OCI-LY3 (cell line): ENCODE measurements around the gene ACOT6.

Source experiments
- H2AFZ ChIP-seq: fragments of 200-600, 300-600 bp; shearing (Covaris generic); 2 replicates; pipeline ENCODE4 v1.6.0; 2014; ENCODE audit warnings: antibody characterized with exemption, low read depth, low read length
- H3K27ac ChIP-seq: fragments of 200-600, 300-600 bp; sonication (generic); 2 replicates; pipeline ENCODE4 v1.5.1; 2014; ENCODE audit warnings: mild to moderate bottlenecking, low read length, moderate library complexity, mixed read lengths
- H3K27me3 ChIP-seq: fragments of 200-600, 300-600 bp; sonication (generic); 2 replicates; pipeline ENCODE4 v1.6.1; 2014; ENCODE audit warnings: low read depth, low read length, mixed read lengths
- H3K36me3 ChIP-seq: fragments of 200-600, 300-600 bp; sonication (generic); replicated peaks from 2 replicates; pipeline ENCODE3; 2014; ENCODE audit warnings: low read depth, low read length, mixed read lengths
- H3K4me1 ChIP-seq: fragments of 300-600, 200-600 bp; sonication (generic); 2 replicates; pipeline ENCODE4 v1.6.1; 2014; ENCODE audit warnings: low read length, mixed read lengths
- H3K4me2 ChIP-seq: fragments of 200-600, 300-600 bp; sonication (generic); 2 replicates; pipeline ENCODE4 v1.6.1; 2014; ENCODE audit warnings: low read length, mixed read lengths
- H3K4me3 ChIP-seq: fragments of 300-600, 200-600 bp; sonication (generic); 2 replicates; pipeline ENCODE4 v1.5.1; 2014; ENCODE audit warnings: antibody characterized with exemption, mild to moderate bottlenecking, low read length, moderate library complexity
- H3K79me2 ChIP-seq: fragments of 300-600, 200-600 bp; shearing (Covaris generic); 2 replicates; pipeline ENCODE4 v1.6.1; 2014; ENCODE audit warnings: mild to moderate bottlenecking, low read length, mixed read lengths
- H3K9ac ChIP-seq: fragments of 300-600, 200-600 bp; shearing (Covaris generic); 2 replicates; pipeline ENCODE4 v1.6.0; 2014; ENCODE audit warnings: mild to moderate bottlenecking, low read length, moderate library complexity
- H3K9me3 ChIP-seq: fragments of 200-600, 300-600 bp; shearing (Covaris generic); 2 replicates; pipeline ENCODE4 v1.6.1; 2014; ENCODE audit warnings: low read length, mixed read lengths; ENCODE audit not compliant: insufficient read depth
- H4K20me1 ChIP-seq: fragments of 200-600, 300-600 bp; sonication (generic); 2 replicates; pipeline ENCODE4 v1.6.1; 2016; ENCODE audit warnings: low read length, mixed read lengths; ENCODE audit not compliant: insufficient read depth
- CTCF ChIP-seq: fragments of 200-600, 300-600 bp; sonication (generic); IDR thresholded peaks from 2 replicates; pipeline ENCODE4 v1.5.1; 2014; ENCODE audit warnings: antibody characterized with exemption, low read length, low read depth
- EZH2phosphoT487 ChIP-seq: fragments of 200-600 bp; shearing (Covaris generic); IDR thresholded peaks from 2 replicates; pipeline ENCODE4 v1.6.1; 2018; ENCODE audit warnings: antibody characterized with exemption, mixed run types, low read depth

ACOT6 gene

GRCh38 chr14:73623504-73624054 lies 11.3 kb downstream of the ACOT6 start:
- H4K20me1 ChIP-seq, result no peaks in the 10 kb centered on the region
- no peaks in the 10 kb centered on the region for H3K9me3 ChIP-seq
- no peak overlapping the region for H3K4me2 ChIP-seq
- H3K36me3 ChIP-seq, result no peaks in the 10 kb centered on the region
- no peaks in the 10 kb centered on the region for H3K4me1 ChIP-seq
- no peak overlapping the region for H3K27ac ChIP-seq
- H2AFZ ChIP-seq, result no peak overlapping the region
- H3K4me3 ChIP-seq, result no peak overlapping the region
- H3K9ac ChIP-seq, result no peak overlapping the region
- no peaks in the 10 kb centered on the region for H3K79me2 ChIP-seq
- no peak for TF ChIP-seq EZH2phosphoT487
- no peak for TF ChIP-seq CTCF
- H3K27me3 ChIP-seq, result no peaks in the 10 kb centered on the region

- Histone ChIP-seq H3K9ac (no peak overlapping the region), H3K9me3 (no peaks in the 10 kb centered on the region), H2AFZ (no peak overlapping the region), H3K36me3 (no peaks in the 10 kb centered on the region), H3K4me3 (no peak overlapping the region), H3K27ac (no peak overlapping the region), H3K4me1 (no peaks in the 10 kb centered on the region), H3K27me3 (no peaks in the 10 kb centered on the region), H3K4me2 (no peak overlapping the region), H4K20me1 (no peaks in the 10 kb centered on the region), H3K79me2 (no peaks in the 10 kb centered on the region)
- TF ChIP-seq EZH2phosphoT487, result no peak
- TF ChIP-seq CTCF, result no peak
These were observed 13.4 kb downstream of the ACOT6 start for GRCh38 chr14:73625706-73626105.

- Histone ChIP-seq H3K4me2 (no peak overlapping the region), H3K36me3 (no peaks in the 10 kb centered on the region), H3K79me2 (no peaks in the 10 kb centered on the region), H3K4me1 (no peaks in the 10 kb centered on the region), H4K20me1 (no peaks in the 10 kb centered on the region), H2AFZ (no peak overlapping the region), H3K27me3 (no peaks in the 10 kb centered on the region), H3K9ac (no peak overlapping the region), H3K4me3 (no peak overlapping the region), H3K9me3 (no peaks in the 10 kb centered on the region), H3K27ac (no peak overlapping the region)
- no peak for TF ChIP-seq CTCF
- TF ChIP-seq EZH2phosphoT487, result no peak
These were observed 14.8 kb downstream of the ACOT6 start for GRCh38 chr14:73627151-73627558.

GRCh38 chr14:73630009-73630780 lies 17.9 kb downstream of the ACOT6 start:
- no peak overlapping the region for H3K27ac ChIP-seq
- H2AFZ ChIP-seq, result no peak overlapping the region
- no peaks in the 10 kb centered on the region for H3K9me3 ChIP-seq
- no peak overlapping the region for H3K9ac ChIP-seq
- no peak overlapping the region for H3K4me2 ChIP-seq
- no peaks in the 10 kb centered on the region for H3K36me3 ChIP-seq
- H3K27me3 ChIP-seq, result peaks cover 13% of the 10 kb centered on the region
- H3K4me1 ChIP-seq, result peaks cover 10% of the 10 kb centered on the region
- H3K79me2 ChIP-seq, result no peaks in the 10 kb centered on the region
- TF ChIP-seq CTCF (no peak), EZH2phosphoT487 (no peak)
- no peaks in the 10 kb centered on the region for H4K20me1 ChIP-seq
- no peak overlapping the region for H3K4me3 ChIP-seq
